Caco-2 (cell line): ENCODE data around the gene BCL2L12. TPM values are rescaled to one million over a fixed set of nuclear protein-coding genes. Genes with fewer than 3 reads are reported as not detected.

ENCODE experiments used
- BruUV-seq: library from RNA; stranded (reverse); fragments of 400-500 nt; replicated peaks from 2 replicates; lab custom pipeline; 2021; lab: Mats Ljungman, UMichigan
- CTCF ChIA-PET: fragments of 300-600 bp; sonication (Branson Sonifier 250); formaldehyde crosslinking; loops from one replicate; lab custom pipeline; 2022; ENCODE audit warnings: antibody characterized with exemption; lab: Charles Lee
- POLR2A ChIA-PET: fragments of 300-600 bp; sonication (Branson Sonifier 250); formaldehyde crosslinking; loops from one replicate; lab custom pipeline; 2022; ENCODE audit warnings: antibody characterized with exemption; lab: Charles Lee
- DNase-seq, 2 experiments: peaks; one replicate each; pipeline versions ENCODE4 v3.0.0 to v3.0.0-alpha.2; 2020 to 2022
- H3K27me3 ChIP-seq: replicated peaks from 2 replicates; pipeline ENCODE4 v1.6.0; 2011; ENCODE audit warnings: low read length; ENCODE audit not compliant: control insufficient read depth, insufficient read depth
- H3K36me3 ChIP-seq: 2 replicates; pipeline ENCODE4 v1.5.1; 2011; ENCODE audit warnings: low read length; ENCODE audit not compliant: control insufficient read depth, insufficient read depth
- H3K4me1 ChIP-seq: fragments of 250-450 bp; sonication (Bioruptor Pico); 2 replicates; pipeline ENCODE4 v1.5.1; 2020; ENCODE audit warnings: mild to moderate bottlenecking
- H3K4me3 ChIP-seq: 2 replicates; pipeline ENCODE4 v1.5.1; 2011; ENCODE audit warnings: low read depth, mild to moderate bottlenecking, control low read depth, low read length
- H3K9me3 ChIP-seq: fragments of 250-450 bp; sonication (Bioruptor Pico); 2 replicates; pipeline ENCODE4 v1.5.1; 2020; ENCODE audit warnings: mild to moderate bottlenecking, moderate library complexity
- H3K27ac Mint-ChIP-seq: one replicate; pipeline ENCODE4 v1.8.0; 2022; ENCODE audit warnings: mixed read lengths; ENCODE audit not compliant: unreplicated experiment
- H3K27me3 Mint-ChIP-seq: one replicate; pipeline ENCODE4 v1.8.0; 2022; ENCODE audit warnings: mixed read lengths; ENCODE audit not compliant: insufficient read depth, unreplicated experiment
- H3K36me3 Mint-ChIP-seq: one replicate; pipeline ENCODE4 v1.8.0; 2022; ENCODE audit warnings: mild to moderate bottlenecking, mixed read lengths; ENCODE audit not compliant: insufficient read depth, unreplicated experiment
- H3K4me1 Mint-ChIP-seq: one replicate; pipeline ENCODE4 v1.8.0; 2022; ENCODE audit warnings: low read depth, mixed read lengths; ENCODE audit not compliant: unreplicated experiment
- H3K4me3 Mint-ChIP-seq: one replicate; pipeline ENCODE4 v1.8.0; 2022; ENCODE audit warnings: mild to moderate bottlenecking, moderate library complexity, mixed read lengths; ENCODE audit not compliant: unreplicated experiment
- H3K9me3 Mint-ChIP-seq: one replicate; pipeline ENCODE4 v1.8.0; 2022; ENCODE audit warnings: mixed read lengths; ENCODE audit not compliant: unreplicated experiment
- intact Hi-C: fragments of 100-400 bp; cut with micrococcal nuclease; formaldehyde crosslinking; loops from one replicate; pipeline ENCODE4 v1.10.0; 2022; ENCODE audit not compliant: unreplicated experiment
- total RNA-seq: library from RNA; stranded (reverse); gene quantifications from 2 replicates; pipeline ENCODE4 v1.2.3, GENCODE V29; 2022
- TF ChIP-seq, protein P1 (sequence below), 2 experiments: fragments of 200-600 bp in 1 of 2; IDR thresholded peaks; 1 replicate in 1 of 2; 2 replicates in 1 of 2; pipeline versions ENCODE4 v1.5.1 to v1.8.0; 2011 to 2022; ENCODE audit warnings: antibody characterized with exemption in 1 of 2, control low read depth in 1 of 2, inconsistent platforms in 1 of 2, low read depth in 1 of 2, low read length in 1 of 2, mild to moderate bottlenecking in 1 of 2, moderate library complexity in 1 of 2; ENCODE audit not compliant: insufficient read depth in 1 of 2, severe bottlenecking in 1 of 2, unreplicated experiment in 1 of 2

BCL2L12 gene
- total RNA-seq, 1 experiment from 2014 or later, result 111 TPM

GRCh38 chr19:49669516-49669915, 3.8 kb downstream of the BCL2L12 start:
- Histone ChIP-seq H3K27me3 (no peaks in the 10 kb centered on the region), H3K36me3 (no peaks in the 10 kb centered on the region; the same call in 1 of the 2 replicates), H3K4me1 (peaks cover 16% of the 10 kb centered on the region), H3K4me3 (no peak overlapping the region), H3K9me3 (no peaks in the 10 kb centered on the region)
- Mint-ChIP-seq H3K4me3 (no peak overlapping the region), H3K36me3 (peaks cover 62% of the 10 kb centered on the region), H3K27ac (no peak overlapping the region), H3K27me3 (no peaks in the 10 kb centered on the region), H3K4me1 (peaks cover 24% of the 10 kb centered on the region), H3K9me3 (no peaks in the 10 kb centered on the region)
- POLR2A ChIA-PET, result no interaction called here
- no TSS peak for BruUV-seq
- TF ChIP-seq, protein P1, sequence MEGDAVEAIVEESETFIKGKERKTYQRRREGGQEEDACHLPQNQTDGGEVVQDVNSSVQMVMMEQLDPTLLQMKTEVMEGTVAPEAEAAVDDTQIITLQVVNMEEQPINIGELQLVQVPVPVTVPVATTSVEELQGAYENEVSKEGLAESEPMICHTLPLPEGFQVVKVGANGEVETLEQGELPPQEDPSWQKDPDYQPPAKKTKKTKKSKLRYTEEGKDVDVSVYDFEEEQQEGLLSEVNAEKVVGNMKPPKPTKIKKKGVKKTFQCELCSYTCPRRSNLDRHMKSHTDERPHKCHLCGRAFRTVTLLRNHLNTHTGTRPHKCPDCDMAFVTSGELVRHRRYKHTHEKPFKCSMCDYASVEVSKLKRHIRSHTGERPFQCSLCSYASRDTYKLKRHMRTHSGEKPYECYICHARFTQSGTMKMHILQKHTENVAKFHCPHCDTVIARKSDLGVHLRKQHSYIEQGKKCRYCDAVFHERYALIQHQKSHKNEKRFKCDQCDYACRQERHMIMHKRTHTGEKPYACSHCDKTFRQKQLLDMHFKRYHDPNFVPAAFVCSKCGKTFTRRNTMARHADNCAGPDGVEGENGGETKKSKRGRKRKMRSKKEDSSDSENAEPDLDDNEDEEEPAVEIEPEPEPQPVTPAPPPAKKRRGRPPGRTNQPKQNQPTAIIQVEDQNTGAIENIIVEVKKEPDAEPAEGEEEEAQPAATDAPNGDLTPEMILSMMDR (IDR thresholded peaks at IDR 0.05; ENCODE audit: insufficient read depth in 1 of 2, low read depth in 1 of 2, low read length in 1 of 2, severe bottlenecking in 1 of 2, unreplicated experiment in 1 of 2), result no peak
- no peak for DNase-seq
- CTCF ChIA-PET, result no interaction called here
- intact Hi-C loops, result no loop called here

GRCh38 chr19:49672131-49672919, 6.6 kb downstream of the BCL2L12 start:
- Histone ChIP-seq H3K4me1 (peaks cover 15% of the 10 kb centered on the region), H3K9me3 (no peaks in the 10 kb centered on the region), H3K27me3 (no peaks in the 10 kb centered on the region), H3K36me3 (no peaks in the 10 kb centered on the region; the same call in 1 of the 2 replicates), H3K4me3 (no peak overlapping the region)
- peak overlapping the region; percentile 76 for H3K27ac Mint-ChIP-seq
- H3K4me1 Mint-ChIP-seq, result peaks cover 12% of the 10 kb centered on the region
- H3K36me3 Mint-ChIP-seq, result peaks cover 59% of the 10 kb centered on the region
- peak; percentile 90 for DNase-seq
- peak overlapping the region; percentile 17 for H3K4me3 Mint-ChIP-seq
- TF ChIP-seq, protein P1 (IDR thresholded peaks at IDR 0.05; ENCODE audit: insufficient read depth in 1 of 2, low read depth in 1 of 2, low read length in 1 of 2, severe bottlenecking in 1 of 2, unreplicated experiment in 1 of 2), result peak; percentile 88 to 96
- H3K9me3 Mint-ChIP-seq, result no peaks in the 10 kb centered on the region
- ChIA-PET CTCF (interaction anchor here (1.4 kb wide), 1 partner anchor 32 kb away, joined by 9 read pairs; the partner anchor contains the start of gene RRAS), POLR2A (interaction anchor here (0.5 to 2.1 kb wide), 2 partner anchors 32 kb away, joined by 4 to 5 read pairs; partner anchors contain the start of gene RRAS)
- H3K27me3 Mint-ChIP-seq, result no peaks in the 10 kb centered on the region
- intact Hi-C loops, result no loop called here
- no TSS peak for BruUV-seq

DNA sequence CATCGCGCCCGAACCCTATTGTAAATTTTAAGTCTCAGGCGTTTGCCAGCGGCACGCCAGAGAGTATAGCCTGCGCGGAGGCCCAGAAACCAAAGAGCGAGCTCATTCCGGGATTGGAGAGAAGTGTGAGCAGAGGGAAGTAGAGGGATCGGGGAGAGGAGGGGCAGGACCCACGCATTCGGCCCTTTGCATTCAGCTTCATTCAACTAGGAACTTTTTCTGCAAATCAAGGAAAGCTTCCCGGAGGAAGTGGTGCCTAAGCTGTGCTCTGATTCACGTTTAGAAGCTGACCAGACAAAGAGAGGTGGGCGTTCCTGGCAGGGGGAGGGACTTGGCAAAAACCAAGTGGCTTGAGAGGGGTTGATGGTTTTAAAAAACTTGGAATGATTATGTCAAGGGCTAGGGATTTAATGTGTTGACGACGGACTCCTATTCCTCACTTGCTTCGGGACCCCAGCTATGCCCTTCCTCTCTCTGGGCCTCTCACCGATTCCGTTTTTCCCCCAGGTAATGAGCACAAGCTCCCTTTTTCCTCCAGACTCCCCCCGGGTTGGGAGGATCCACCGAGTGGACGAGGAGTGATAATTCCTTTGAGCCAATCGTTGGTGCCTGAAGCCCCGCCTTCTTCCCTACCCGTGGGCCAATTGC, 10.5 kb downstream of the BCL2L12 start:
- H3K36me3 ChIP-seq, result no peaks in the 10 kb centered on the region
- TF ChIP-seq, protein P1 (IDR thresholded peaks at IDR 0.05; ENCODE audit: insufficient read depth in 1 of 2, low read depth in 1 of 2, low read length in 1 of 2, severe bottlenecking in 1 of 2, unreplicated experiment in 1 of 2), result no peak
- Mint-ChIP-seq H3K9me3 (no peaks in the 10 kb centered on the region), H3K36me3 (peaks cover 62% of the 10 kb centered on the region), H3K27me3 (no peaks in the 10 kb centered on the region), H3K4me3 (peak overlapping the region; percentile 78), H3K27ac (peak overlapping the region; percentile 99), H3K4me1 (peaks cover 21% of the 10 kb centered on the region)
- intact Hi-C loops, result loop anchor here (1.0 to 5.0 kb wide), 5 partner anchors 11 to 191 kb away; partner anchors contain the start of genes AP2A1, BCL2L12, IRF3 and PNKP
- no peaks in the 10 kb centered on the region for H3K27me3 ChIP-seq
- CTCF ChIA-PET, result interaction anchor here (0.5 to 1.9 kb wide), 11 partner anchors 12 to 214 kb away, joined by 3 to 14 read pairs (median 7); partner anchors contain the start of genes AP2A1, PRRG2, RRAS and SCAF1
- peak overlapping the region; percentile 33 for H3K4me3 ChIP-seq
- POLR2A ChIA-PET, result interaction anchor here (0.7 to 2.9 kb wide), 10 partner anchors 9 to 224 kb away, joined by 3 to 50 read pairs (median 8); partner anchors contain the start of genes AP2A1, BCL2L12, IRF3 and NOSIP
- no peaks in the 10 kb centered on the region for H3K9me3 ChIP-seq
- TSS peak; percentile 95 for BruUV-seq
- H3K4me1 ChIP-seq, result peaks cover 25% of the 10 kb centered on the region
- DNase-seq, result no peak
